A204.1 (cell line): ENCODE results near the gene AP5B1.

ENCODE experiments used
- FAIRE-seq: peaks from 2 replicates; lab custom pipeline; 2012; peaks lifted over from hg19 to GRCh38; lab: Jason Lieb, UNC

The AP5B1 gene

DNA sequence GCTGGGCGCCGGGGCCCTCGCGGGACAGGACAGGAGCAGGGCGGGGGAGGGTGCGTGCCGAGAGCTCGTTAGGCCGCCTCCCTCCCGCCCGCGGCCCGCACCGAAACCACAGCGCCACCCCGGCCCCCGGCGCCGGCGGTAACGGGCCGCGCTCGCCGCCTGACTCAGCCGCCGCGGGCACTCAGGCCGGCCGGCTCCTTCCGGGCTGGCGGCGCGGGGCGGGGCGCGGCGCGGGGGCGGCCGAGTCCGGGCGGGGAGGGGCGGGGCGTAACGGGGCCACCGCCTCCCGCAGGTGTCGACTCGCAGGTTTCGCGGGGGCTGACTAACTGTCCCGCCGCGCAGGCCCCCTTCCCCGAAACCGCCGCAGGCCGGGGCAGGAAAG is at the start of gene AP5B1:
TSS of gene AP5B1 (minus strand) at position 207 of the 382 bp plus-strand sequence. CDS start 385 bp downstream, outside the sequence.
- FAIRE-seq: no peak

- FAIRE-seq: no peak
Measured at GRCh38 chr11:65829459-65829858, 48.7 kb upstream of the AP5B1 start.

- FAIRE-seq: no peak
Measured at GRCh38 chr11:65826984-65827735, 46.4 kb upstream of the AP5B1 start.

DNA sequence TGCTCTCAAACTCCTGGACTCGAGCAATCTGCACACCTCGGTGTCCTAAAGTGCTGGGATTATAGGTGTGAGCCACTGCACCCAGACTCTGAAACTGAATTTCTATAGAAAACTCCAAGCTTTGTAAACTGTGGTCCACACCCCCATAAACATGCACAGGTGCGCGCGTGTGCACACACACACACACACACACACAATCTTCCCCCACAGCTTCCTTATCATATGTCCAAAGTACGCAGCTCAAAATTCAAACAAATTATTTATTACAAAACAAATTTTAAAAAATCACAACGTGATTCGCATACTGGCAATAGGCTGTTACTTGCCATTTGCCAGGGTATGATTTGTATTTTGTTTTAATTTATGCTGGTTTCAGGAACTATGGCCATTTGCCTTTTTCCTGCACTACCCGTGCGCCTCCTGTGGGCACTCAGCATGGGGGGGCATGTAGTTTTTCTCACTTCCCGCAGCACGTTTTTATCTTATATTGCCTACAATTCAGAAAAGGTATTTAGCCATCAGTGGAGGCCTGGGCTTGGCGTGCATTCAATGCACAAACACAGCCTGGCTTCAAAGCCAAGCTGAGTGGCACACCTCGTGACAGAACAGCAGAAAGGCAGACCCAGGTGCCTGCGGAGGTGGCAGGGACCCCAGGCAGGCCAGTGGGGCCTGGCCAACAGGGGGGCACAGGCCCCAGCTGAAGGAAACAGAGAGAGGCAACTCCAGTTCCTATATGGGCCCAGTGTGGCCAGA is 42.2 kb upstream of the AP5B1 start:
- FAIRE-seq: no peak

DNA sequence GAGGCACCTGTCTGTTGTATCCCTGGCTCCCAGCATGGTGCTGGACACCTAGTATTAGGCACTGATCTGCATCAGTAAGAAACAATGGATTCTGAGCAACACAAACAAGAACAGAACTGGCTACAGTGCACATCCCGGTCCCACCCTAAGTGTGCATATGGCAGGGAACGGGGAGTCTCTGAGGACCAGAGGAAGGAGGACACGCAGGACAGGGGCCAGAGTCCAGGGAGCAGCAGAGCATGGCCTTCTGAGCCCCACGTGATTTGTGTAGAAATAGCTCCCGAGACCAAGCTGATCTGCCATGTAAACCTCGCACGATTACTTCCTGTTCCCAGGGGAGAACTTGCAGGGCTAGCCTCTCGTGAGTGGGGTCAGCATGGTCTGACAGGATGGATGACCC is 40.3 kb upstream of the AP5B1 start:
- FAIRE-seq: no peak

DNA sequence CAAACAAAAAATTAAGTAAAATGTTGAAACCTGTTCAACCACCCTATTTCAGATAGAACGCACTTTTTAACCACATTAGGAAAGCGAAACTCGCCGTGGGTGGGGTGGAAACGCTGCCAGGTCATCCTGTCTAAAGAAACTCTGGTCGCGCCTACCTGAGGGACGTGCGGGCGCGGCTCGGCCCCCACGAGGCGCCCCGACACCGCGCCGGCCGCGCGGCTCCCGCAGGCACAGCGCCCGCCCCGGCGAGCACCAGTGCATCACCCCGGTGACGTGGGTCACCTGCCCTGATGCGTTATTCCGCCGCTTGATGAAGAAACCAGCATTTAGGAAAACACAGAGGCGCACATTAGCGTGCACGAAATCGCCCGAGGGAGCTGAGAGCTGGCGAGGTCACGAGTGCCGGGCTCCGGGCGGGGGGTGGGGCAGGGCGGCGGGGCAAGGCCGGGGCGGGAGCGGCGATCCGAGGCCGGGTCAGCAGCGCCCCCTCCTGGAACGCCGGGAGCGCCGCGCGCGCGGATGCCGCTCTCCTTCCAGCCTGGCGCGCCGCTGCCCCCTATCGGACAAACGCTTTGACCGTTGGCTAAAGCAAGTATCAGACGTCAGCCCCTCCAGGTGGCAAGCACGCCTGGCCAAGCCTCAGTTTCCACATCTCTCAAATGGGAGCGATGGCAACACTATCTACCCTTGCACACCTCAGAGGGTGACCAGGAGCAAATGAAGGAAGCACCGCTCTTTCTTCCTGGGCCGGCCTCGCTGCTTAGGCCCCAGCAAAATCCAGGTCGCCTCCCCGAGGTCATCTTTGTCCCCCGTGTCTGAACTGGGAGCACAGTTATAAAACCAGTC is 37.3 kb upstream of the AP5B1 start:
- FAIRE-seq: no peak

DNA sequence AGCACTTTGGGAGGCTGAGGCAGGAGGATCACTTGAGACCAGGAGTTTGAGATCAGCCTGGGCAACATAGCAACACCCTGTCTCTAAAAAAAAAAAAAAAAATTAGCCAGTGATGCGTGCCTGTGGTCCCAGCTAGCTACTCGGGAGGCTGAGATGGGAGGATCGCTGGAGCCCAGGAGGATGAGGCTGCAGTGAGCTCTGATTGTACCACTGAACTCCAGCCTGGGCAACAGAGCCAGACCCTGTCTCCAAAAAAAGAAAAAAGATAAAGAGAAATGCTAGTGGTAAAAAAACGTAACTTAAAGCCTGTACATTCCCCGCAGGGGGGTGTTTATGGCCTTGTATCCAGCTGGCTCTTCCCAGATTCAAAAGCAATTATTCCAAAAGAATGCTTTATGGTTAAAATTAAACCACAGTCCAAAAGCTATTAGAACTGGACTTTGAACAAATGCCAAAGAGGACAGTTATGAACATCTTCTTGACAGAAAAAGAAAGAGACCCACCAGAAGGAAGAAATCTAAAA is 36.6 kb upstream of the AP5B1 start:
- no peak for FAIRE-seq

GRCh38 chr11:65816696-65817095 is 35.9 kb upstream of the AP5B1 start:
- FAIRE-seq: no peak

- FAIRE-seq: no peak
Measured at GRCh38 chr11:65814986-65815565, 34.3 kb upstream of the AP5B1 start.

DNA sequence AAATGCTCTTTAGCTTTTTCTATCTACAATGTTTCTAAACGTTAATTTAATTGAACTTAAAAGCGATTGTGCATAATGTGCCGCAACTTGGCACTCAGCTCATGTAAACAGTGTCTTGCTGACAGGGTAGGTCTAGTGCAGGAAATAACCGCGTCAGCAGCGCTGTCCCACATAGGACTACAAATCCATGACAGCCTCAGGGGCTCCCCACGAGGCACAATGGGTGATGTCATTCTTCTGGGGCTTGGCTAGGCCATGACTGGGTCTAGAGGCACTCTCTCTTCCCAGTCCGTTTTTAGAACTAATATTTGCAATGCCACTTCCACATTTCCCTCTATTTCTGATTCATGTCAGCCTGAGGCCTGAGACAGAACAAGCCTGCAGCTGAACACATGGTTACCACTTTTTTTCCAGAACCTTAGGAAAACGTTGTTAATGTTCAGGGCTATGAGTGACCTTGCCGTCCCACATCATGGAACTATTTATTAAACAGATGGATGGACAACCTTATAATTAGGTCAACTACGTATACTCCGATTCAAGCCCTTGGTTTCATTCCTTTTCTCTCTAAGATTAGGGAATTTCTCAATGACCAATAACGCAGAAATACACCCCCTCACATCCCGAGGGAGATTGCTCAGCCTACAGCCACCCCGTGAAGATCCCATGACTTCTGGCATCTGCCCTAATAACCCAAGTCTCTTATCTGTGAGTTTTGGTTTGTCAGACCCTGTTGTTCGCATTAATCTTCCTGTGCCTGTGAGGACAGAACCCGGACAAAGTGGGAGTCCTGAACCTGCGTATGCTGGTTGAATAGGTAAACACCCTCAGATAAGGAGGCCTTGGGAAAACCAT is 33.6 kb upstream of the AP5B1 start:
- no peak for FAIRE-seq

DNA sequence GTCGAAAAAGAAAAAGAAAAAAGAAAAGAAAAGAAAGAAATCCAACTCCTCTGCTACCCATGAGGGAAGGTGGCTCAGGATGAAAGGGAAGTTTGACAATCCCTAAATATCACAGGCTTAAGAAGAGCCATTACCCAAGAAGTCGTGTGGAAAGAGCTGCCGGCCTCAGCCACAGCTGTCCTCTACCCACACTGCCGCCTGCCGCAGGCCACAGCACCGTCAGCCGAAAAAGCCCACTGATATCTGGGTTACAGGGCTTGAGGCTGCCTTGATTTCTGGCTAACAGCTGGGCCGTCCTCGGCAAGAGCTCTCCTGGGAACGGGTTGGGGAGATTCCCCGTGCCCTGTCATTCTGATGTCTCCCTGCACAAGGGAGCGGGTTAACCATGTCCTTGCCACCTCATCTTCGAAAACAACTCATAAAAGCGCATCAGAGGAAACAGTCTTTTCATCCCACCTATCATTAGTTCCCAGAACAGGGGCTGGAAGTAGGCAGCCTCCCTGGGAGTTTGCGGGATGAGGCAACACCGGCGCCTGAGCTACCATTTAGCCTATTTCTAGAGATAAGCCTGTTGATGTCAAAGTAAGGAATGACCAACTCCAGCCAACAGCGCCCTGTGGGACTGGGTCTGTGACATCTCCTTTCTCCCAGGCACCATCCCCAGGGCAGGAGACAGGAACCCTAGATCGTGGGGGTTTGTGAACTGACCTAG is 31.1 kb upstream of the AP5B1 start:
- no peak for FAIRE-seq

- no peak for FAIRE-seq
Measured at GRCh38 chr11:65810046-65810868, 29.5 kb upstream of the AP5B1 start.

DNA sequence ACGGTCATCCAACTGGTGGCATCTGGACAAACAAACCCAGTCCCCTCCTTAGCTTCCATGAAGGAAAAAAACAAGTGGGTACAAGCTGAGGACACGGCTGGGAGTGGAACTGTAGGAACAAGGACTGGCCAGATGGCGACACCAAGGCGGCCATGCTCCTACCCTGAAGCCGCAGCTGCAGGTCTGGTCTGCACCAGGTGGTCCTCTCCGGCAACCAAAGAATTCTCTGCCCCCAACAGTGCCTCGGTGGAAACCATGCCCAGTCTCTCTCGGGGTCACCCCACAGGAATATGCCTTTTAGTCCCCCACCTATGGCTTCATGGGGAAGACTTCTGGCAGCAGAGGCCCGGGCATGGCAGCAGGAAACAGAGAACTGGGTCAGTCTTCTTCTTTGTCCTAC is 28.7 kb upstream of the AP5B1 start:
- FAIRE-seq: no peak

DNA sequence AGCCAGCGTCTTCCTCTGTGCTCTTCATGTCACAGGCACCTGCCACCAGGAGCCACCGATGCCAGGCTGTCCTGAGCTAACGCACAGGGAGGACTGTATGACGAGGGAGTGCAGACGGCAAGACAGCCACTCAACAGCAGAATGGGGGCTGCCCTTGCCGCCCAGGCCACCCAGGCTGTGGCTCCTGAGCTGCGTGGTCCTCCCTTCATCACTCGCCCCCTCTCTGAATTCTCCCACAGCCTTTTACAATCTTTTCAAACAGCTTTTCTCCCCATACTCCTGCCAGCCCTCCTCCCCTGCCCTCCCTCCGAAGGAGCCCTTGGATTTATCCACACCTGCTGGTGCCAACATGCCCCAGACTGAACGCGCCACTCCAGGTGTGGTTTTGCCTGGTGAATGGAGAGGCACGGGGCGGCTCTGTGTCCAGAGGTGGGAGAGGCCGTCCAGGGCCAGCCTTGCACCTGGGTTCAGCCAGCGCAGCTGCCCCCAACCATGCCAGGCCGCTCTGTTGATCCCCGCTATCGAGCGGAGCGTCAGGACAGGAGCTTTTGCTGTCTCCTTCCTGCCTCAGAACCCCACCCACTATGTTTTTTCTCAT is 28.1 kb upstream of the AP5B1 start:
- no peak for FAIRE-seq

- FAIRE-seq: no peak
Measured at GRCh38 chr11:65806979-65807378, 26.2 kb upstream of the AP5B1 start.

DNA sequence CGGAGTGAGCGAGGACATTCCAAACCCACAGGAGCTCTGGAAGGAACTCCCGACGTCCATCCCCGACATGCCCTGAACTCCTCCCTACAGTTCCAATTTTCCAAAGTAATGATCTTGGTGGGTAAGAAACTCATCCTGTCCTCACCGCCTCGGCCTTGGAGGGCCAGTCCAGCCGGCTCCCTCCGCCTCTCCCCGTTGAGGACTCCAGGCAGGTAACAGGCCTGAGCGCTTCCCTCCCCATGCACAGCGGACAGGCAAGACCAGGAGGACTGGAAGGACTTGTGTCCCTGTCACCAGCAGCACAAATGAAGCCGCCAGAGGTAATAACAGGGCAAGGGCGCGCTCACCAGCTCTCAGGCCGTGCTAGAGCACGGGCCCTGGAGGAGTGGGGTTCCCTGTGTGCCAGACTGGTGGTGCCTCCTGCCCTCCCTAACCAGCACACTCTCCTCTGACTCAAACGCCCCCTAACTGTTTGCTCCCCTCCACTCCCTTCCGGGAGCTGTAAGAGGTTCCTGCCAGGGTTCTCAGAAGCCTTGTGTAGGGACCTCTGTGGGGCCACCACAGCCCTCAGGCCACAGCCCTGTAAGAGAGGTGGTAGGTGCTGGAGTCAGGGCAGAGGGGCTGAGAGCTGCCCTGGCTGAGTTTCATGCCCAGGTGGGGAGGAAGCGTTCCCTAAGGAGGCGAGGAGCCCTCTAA is 23.2 kb upstream of the AP5B1 start:
- no peak for FAIRE-seq

GRCh38 chr11:65802841-65803240 is 22.1 kb upstream of the AP5B1 start:
- FAIRE-seq: no peak

GRCh38 chr11:65801153-65801987 is 20.6 kb upstream of the AP5B1 start:
- FAIRE-seq: no peak
